ENCODE measurements around the gene IRF1.
"Not testable (repeated sequence)": the region's sequence is repeated elsewhere in the genome, so short reads cannot be mapped to it uniquely, and the experiment has no call there.

GRCh38 chr5:132438267-132438645, 52.3 kb downstream of the IRF1 start:
- TF ChIP-seq EZH2 (IDR thresholded peaks at IDR 0.05); POLR2AphosphoS5 (IDR thresholded peaks at IDR 0.05; ENCODE audit: borderline replicate concordance, low read depth, low read length); FOXP2 (optimal IDR thresholded peaks at IDR 0.05; ENCODE audit: control extremely low read depth, extremely low read length, insufficient read depth): not testable (repeated sequence)
